NCI-H1048 (cell line): Measurements from ENCODE around the gene MCU.
"Not testable (repeated sequence)": the region's sequence is repeated elsewhere in the genome, so short reads cannot be mapped to it uniquely, and the experiment has no call there.

Source experiments
- DNase-seq: peaks from one replicate; lab custom pipeline; 2025; lab: John Stamatoyannopoulos, UW

MCU gene

GRCh38 chr10:72903941-72904446 lies 212.1 kb downstream of the MCU start:
- not testable (repeated sequence) for DNase-seq

GRCh38 chr10:72904806-72905205 lies 212.9 kb downstream of the MCU start:
- no peak for DNase-seq

GRCh38 chr10:72906446-72906845 lies 214.5 kb downstream of the MCU start:
- DNase-seq = no peak

GRCh38 chr10:72910705-72911104 lies 218.8 kb downstream of the MCU start:
- DNase-seq = no peak

GRCh38 chr10:72911758-72912157 lies 219.8 kb downstream of the MCU start:
- DNase-seq = no peak

- DNase-seq = no peak
These were observed 220.8 kb downstream of the MCU start for GRCh38 chr10:72912736-72913135.

- DNase-seq = no peak
These were observed 221.3 kb downstream of the MCU start for GRCh38 chr10:72913287-72913686.

GRCh38 chr10:72917201-72917600 lies 225.3 kb downstream of the MCU start:
- DNase-seq = not testable (repeated sequence)

- not testable (repeated sequence) for DNase-seq
These were observed 225.9 kb downstream of the MCU start for GRCh38 chr10:72917803-72918332.

GRCh38 chr10:72918352-72918751 lies 226.4 kb downstream of the MCU start:
- no peak for DNase-seq

GRCh38 chr10:72921147-72921683 lies 229.3 kb downstream of the MCU start:
- DNase-seq = not testable (repeated sequence)

GRCh38 chr10:72924351-72924750 lies 232.4 kb downstream of the MCU start:
- no peak for DNase-seq

- no peak for DNase-seq
These were observed 234.1 kb downstream of the MCU start for GRCh38 chr10:72925951-72926465.

- DNase-seq = no peak
These were observed 235.5 kb downstream of the MCU start for GRCh38 chr10:72927485-72927884.

GRCh38 chr10:72928798-72929197 lies 236.9 kb downstream of the MCU start:
- no peak for DNase-seq

GRCh38 chr10:72930276-72930675 lies 238.3 kb downstream of the MCU start:
- DNase-seq = no peak

GRCh38 chr10:72932259-72933015 lies 240.5 kb downstream of the MCU start:
- DNase-seq = no peak

GRCh38 chr10:72935361-72935760 lies 243.4 kb downstream of the MCU start:
- no peak for DNase-seq
